Neutrophil (primary cell): Measurements from ENCODE around the gene VCP.

ENCODE experiments used
- H3K27ac ChIP-seq: fragments of 200-600 bp; sonication (generic); 2 replicates; pipeline ENCODE4 v1.5.1; 2016; ENCODE audit warnings: mild to moderate bottlenecking, moderate library complexity
- H3K27me3 ChIP-seq: fragments of 200-600 bp; sonication (generic); 2 replicates; pipeline ENCODE4 v1.6.0; 2016; ENCODE audit warnings: mild to moderate bottlenecking
- H3K36me3 ChIP-seq: fragments of 200-600 bp; sonication (generic); 2 replicates; pipeline ENCODE4 v1.5.1; 2017
- H3K4me1 ChIP-seq, 2 experiments: fragments of 200-600 bp in 1 of 2; sonication (generic) in 1 of 2; 1 replicate in 1 of 2; 2 replicates in 1 of 2; pipeline versions ENCODE4 v1.5.1 to v1.6.1; 2013 to 2016; ENCODE audit warnings: low read depth in 1 of 2, low read length in 1 of 2, mild to moderate bottlenecking in 1 of 2, moderate library complexity in 1 of 2; ENCODE audit not compliant: control insufficient read depth in 1 of 2, insufficient read depth in 1 of 2
- H3K4me3 ChIP-seq, 2 experiments: fragments of 200-600 bp in 1 of 2; sonication (generic) in 1 of 2; 1 replicate in 1 of 2; 2 replicates in 1 of 2; pipeline ENCODE4 v1.5.1; 2013 to 2016; ENCODE audit warnings: low read depth in 1 of 2, low read length in 1 of 2, mild to moderate bottlenecking in 1 of 2, moderate library complexity in 1 of 2
- H3K9me3 ChIP-seq: fragments of 200-600 bp; sonication (generic); 2 replicates; pipeline ENCODE4 v1.5.1; 2016
- CTCF ChIP-seq: fragments of 200-600 bp; sonication (generic); IDR thresholded peaks from 2 replicates; pipeline ENCODE4 v1.5.1; 2016; ENCODE audit warnings: antibody characterized with exemption

The VCP gene

GRCh38 chr9:35048511-35048910 is 23.9 kb downstream of the VCP start:
- H3K27ac ChIP-seq, result no peak overlapping the region
- TF ChIP-seq CTCF, result no peak
- peaks cover 72% of the 10 kb centered on the region for H3K36me3 ChIP-seq
- no peaks in the 10 kb centered on the region for H3K27me3 ChIP-seq
- no peak overlapping the region for H3K4me3 ChIP-seq
- H3K9me3 ChIP-seq, result no peaks in the 10 kb centered on the region
- H3K4me1 ChIP-seq, result no peaks in the 10 kb centered on the region

- no peak overlapping the region for H3K4me3 ChIP-seq
- H3K27ac ChIP-seq, result no peak overlapping the region
- H3K9me3 ChIP-seq, result no peaks in the 10 kb centered on the region
- peaks cover 55% of the 10 kb centered on the region for H3K36me3 ChIP-seq
- no peaks in the 10 kb centered on the region for H3K4me1 ChIP-seq
- H3K27me3 ChIP-seq, result no peaks in the 10 kb centered on the region
- no peak for TF ChIP-seq CTCF
Observed at GRCh38 chr9:35044071-35044470, 28.4 kb downstream of the VCP start.

GRCh38 chr9:35042891-35043545 is 29.4 kb downstream of the VCP start:
- no peaks in the 10 kb centered on the region for H3K9me3 ChIP-seq
- TF ChIP-seq CTCF, result no peak

GRCh38 chr9:35042081-35042604 is 30.3 kb downstream of the VCP start:
- TF ChIP-seq CTCF, result no peak
- H3K27me3 ChIP-seq, result no peaks in the 10 kb centered on the region
- H3K4me1 ChIP-seq, result no peaks in the 10 kb centered on the region
- H3K27ac ChIP-seq, result no peak overlapping the region
- H3K36me3 ChIP-seq, result peaks cover 39% of the 10 kb centered on the region
- no peaks in the 10 kb centered on the region for H3K9me3 ChIP-seq
- H3K4me3 ChIP-seq, result no peak overlapping the region

More at GRCh38 chr9:35042891-35043545, 29.4 kb downstream of the VCP start:
- Histone ChIP-seq H3K36me3 (peaks cover 45% of the 10 kb centered on the region), H3K4me1 (no peaks in the 10 kb centered on the region), H3K27ac (no peak overlapping the region), H3K27me3 (no peaks in the 10 kb centered on the region), H3K4me3 (no peak overlapping the region)

- TF ChIP-seq CTCF, result no peak
- H3K27me3 ChIP-seq, result peaks cover 11% of the 10 kb centered on the region
- no peak overlapping the region for H3K4me3 ChIP-seq
- H3K27ac ChIP-seq, result no peak overlapping the region
- H3K36me3 ChIP-seq, result peaks cover 4% of the 10 kb centered on the region
- no peaks in the 10 kb centered on the region for H3K4me1 ChIP-seq
- no peaks in the 10 kb centered on the region for H3K9me3 ChIP-seq
Observed at GRCh38 chr9:35035851-35036701, 36.3 kb downstream of the VCP start.
